Measurements from ENCODE around the gene RFX5. TPM values are rescaled to one million over a fixed set of nuclear protein-coding genes. Genes with fewer than 3 reads are reported as not detected.
A peak's percentile ranks its signal among the peaks of the same experiment; 100 is the strongest.

RFX5 gene
- polyA plus RNA-seq, 3 donors = 39.3 to 66.3 (median 43.5) TPM

DNA sequence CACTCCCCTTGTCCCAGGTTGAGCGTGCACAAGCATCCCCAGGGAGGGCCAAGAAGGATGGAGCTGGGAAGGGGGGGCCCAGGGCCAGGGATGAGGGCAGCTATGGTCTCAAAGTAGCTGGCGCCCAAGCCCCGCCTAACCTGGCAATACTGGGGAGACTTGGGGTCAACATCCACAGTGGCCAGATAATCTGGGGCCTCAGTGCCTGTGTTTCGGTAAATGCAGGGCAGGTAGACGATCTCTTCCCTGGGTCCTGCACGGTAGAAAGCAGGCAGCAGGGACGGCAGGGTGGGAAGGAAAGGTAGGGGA lies 22.2 kb upstream of the RFX5 start:
- TF ChIP-seq CTCF (IDR thresholded peaks at IDR 0.05) = no peak
- Histone ChIP-seq H3K9ac (ENCODE audit: insufficient read depth, low read length, poor library complexity, severe bottlenecking) (no peak overlapping the region), H3K4me1 (ENCODE audit: control insufficient read depth in 1 of 2, insufficient read depth in 2 of 2, low read length in 2 of 2) (peaks cover 22 to 39% of the 10 kb centered on the region in 2 donors), H3K27me3 (ENCODE audit: control insufficient read depth in 2 of 2, insufficient read depth in 2 of 2, low read length in 2 of 2) (no peaks in the 10 kb centered on the region), H3K4me2 (replicated peaks; ENCODE audit: extremely low read depth, low read length, poor library complexity, severe bottlenecking) (no peak overlapping the region), H2AFZ (ENCODE audit: insufficient read depth, low read depth, low read length, poor library complexity, severe bottlenecking) (no peak overlapping the region), H3K4me3 (replicated peaks in 1 of 3; ENCODE audit: low read depth in 2 of 3, low read length in 3 of 3) (no peak overlapping the region), H3K9me3 (replicated peaks in 1 of 2; ENCODE audit: control insufficient read depth in 1 of 2, insufficient read depth in 1 of 2, low read length in 2 of 2) (no peaks in the 10 kb centered on the region), H3K27ac (ENCODE audit: low read depth in 1 of 2, low read length in 2 of 2) (peak overlapping the region in 1 of 2 donors; percentile 51), H4K20me1 (ENCODE audit: insufficient read depth, low read length) (no peaks in the 10 kb centered on the region), H3K79me2 (ENCODE audit: insufficient read depth, low read length) (no peaks in the 10 kb centered on the region), H3K36me3 (replicated peaks in 1 of 2; ENCODE audit: control insufficient read depth in 1 of 2, insufficient read depth in 2 of 2, low read length in 2 of 2) (no peaks in the 10 kb centered on the region)
- H3K27me3 Mint-ChIP-seq (ENCODE audit: low read depth in 3 of 3) = peaks cover 0 to 3% (median 3%) of the 10 kb centered on the region in 3 donors
- intact Hi-C loops (cut with micrococcal nuclease) = no loop called here
- H3K4me1 Mint-ChIP-seq = peaks cover 30% of the 10 kb centered on the region
- peaks cover 0 to 2% (median 0%) of the 10 kb centered on the region in 7 donors for H3K9me3 Mint-ChIP-seq
- peak overlapping the region in 1 of 7 donors; percentile 69 for H3K27ac Mint-ChIP-seq
- H3K4me3 Mint-ChIP-seq = no peak overlapping the region
- no peaks in the 10 kb centered on the region for H3K36me3 Mint-ChIP-seq
- 78% methylated on average over 5 of the region's 7 CpGs for WGBS (ENCODE audit: insufficient coverage)
- no peak for DNase-seq

DNA sequence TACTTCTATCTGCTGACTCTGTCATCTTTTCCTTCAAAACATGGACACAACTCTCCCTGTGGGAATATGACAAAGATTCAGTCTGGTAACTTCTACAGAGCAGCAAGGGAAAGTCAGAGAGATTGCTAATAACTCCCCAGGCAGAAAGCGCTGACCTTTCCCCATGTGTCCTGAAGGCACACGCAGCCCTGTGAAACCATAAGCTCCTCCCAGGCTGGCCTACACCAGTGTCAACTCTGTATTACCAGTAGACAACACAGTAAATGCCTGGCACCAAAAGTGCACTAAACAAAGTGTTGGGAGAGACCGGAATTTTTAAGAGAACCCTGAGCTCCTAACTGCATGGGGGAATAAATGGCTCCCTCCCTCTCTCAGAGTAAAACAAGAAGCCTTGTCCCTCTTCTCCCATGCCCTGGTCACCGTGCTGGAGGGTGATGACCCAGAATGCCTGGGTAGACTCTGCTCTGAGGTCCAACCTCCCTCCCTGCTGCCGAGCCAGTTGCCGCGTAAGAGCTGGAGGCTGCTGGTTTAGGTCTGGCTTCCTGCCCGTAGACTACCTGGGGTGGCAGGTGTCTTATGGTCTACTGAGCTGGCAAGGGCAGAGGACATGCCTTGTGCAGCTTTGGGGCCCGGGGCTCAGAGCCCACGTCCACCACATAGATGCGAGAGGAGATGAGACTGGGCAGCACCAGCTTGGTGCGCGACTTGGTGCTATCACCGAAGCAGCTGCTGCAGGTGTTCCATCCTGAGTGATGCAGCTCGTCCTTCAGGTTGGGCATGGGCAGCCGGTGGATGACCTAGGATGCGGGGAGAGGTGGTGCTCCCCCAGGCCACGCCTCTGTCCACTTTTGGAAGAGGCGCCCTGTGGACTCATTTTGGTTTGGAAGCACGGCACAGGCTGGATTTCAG lies 21.6 kb upstream of the RFX5 start:
- Histone ChIP-seq H3K4me1 (ENCODE audit: control insufficient read depth in 1 of 2, insufficient read depth in 2 of 2, low read length in 2 of 2) (peaks cover 22 to 39% of the 10 kb centered on the region in 2 donors), H2AFZ (ENCODE audit: insufficient read depth, low read depth, low read length, poor library complexity, severe bottlenecking) (no peak overlapping the region), H3K4me2 (replicated peaks; ENCODE audit: extremely low read depth, low read length, poor library complexity, severe bottlenecking) (no peak overlapping the region), H3K27ac (ENCODE audit: low read depth in 1 of 2, low read length in 2 of 2) (peak overlapping the region in 1 of 2 donors; percentile 51), H3K4me3 (replicated peaks in 1 of 3; ENCODE audit: low read depth in 2 of 3, low read length in 3 of 3) (no peak overlapping the region), H4K20me1 (ENCODE audit: insufficient read depth, low read length) (no peaks in the 10 kb centered on the region), H3K9me3 (replicated peaks in 1 of 2; ENCODE audit: control insufficient read depth in 1 of 2, insufficient read depth in 1 of 2, low read length in 2 of 2) (no peaks in the 10 kb centered on the region), H3K27me3 (ENCODE audit: control insufficient read depth in 2 of 2, insufficient read depth in 2 of 2, low read length in 2 of 2) (no peaks in the 10 kb centered on the region), H3K9ac (ENCODE audit: insufficient read depth, low read length, poor library complexity, severe bottlenecking) (peak overlapping the region; percentile 21), H3K79me2 (ENCODE audit: insufficient read depth, low read length) (no peaks in the 10 kb centered on the region), H3K36me3 (replicated peaks in 1 of 2; ENCODE audit: control insufficient read depth in 1 of 2, insufficient read depth in 2 of 2, low read length in 2 of 2) (no peaks in the 10 kb centered on the region)
- H3K27me3 Mint-ChIP-seq (ENCODE audit: low read depth in 3 of 3) = peaks cover 0 to 3% (median 1%) of the 10 kb centered on the region in 3 donors
- intact Hi-C loops (cut with micrococcal nuclease) = no loop called here
- H3K4me1 Mint-ChIP-seq = peaks cover 26% of the 10 kb centered on the region
- no peak for DNase-seq
- H3K27ac Mint-ChIP-seq = peak overlapping the region in 1 of 7 donors; percentile 69
- TF ChIP-seq CTCF (IDR thresholded peaks at IDR 0.05) = no peak
- H3K36me3 Mint-ChIP-seq = no peaks in the 10 kb centered on the region
- H3K9me3 Mint-ChIP-seq = peaks cover 0 to 4% (median 0%) of the 10 kb centered on the region in 7 donors
- no peak overlapping the region for H3K4me3 Mint-ChIP-seq
- 97% methylated on average over 18 of the region's 20 CpGs for WGBS (ENCODE audit: insufficient coverage)

Measured in CD14-positive monocyte (primary cell).